G401.6 (cell line): Measurements from ENCODE around the gene NUBPL.

Source experiments
- FAIRE-seq: peaks from 2 replicates; lab custom pipeline; 2012; peaks lifted over from hg19 to GRCh38; lab: Jason Lieb, UNC

The NUBPL gene, protein sequence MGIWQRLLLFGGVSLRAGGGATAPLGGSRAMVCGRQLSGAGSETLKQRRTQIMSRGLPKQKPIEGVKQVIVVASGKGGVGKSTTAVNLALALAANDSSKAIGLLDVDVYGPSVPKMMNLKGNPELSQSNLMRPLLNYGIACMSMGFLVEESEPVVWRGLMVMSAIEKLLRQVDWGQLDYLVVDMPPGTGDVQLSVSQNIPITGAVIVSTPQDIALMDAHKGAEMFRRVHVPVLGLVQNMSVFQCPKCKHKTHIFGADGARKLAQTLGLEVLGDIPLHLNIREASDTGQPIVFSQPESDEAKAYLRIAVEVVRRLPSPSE

DNA sequence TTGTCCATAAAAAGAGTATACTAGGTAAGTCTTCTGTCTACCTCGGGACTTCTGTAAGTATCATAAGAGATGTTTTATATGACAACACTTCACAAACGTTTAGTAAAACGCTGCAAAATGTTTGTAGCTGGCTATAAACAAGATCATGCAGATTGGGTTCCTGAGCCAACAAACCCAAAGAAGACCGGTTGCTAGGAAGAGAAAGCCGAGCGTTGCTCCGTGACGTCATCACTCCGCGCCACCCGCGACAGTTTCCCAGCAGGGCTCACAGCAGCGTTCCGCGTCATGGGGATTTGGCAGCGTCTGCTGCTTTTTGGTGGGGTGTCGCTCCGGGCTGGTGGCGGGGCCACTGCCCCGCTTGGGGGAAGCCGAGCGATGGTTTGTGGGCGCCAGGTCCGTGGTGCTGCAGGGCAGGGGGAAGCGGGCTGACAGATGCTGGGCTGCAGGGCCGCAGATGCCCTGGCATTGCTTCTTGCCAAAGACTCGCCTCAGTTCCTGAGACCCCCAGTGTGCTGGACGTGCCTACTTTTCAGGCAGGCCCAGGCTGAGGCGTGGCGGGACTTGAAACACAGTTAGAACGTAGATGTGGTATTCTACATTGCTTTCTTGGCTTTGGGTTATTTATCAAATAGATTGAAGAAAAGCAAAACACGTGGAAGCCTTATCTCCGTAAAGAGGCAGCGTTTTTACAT lies at the start of gene NUBPL:
Gene NUBPL, plus strand, starts transcription at position 250 of the 692 bp plus-strand sequence. Its CDS starts 36 bp downstream, at position 286.
- peak; percentile 90 for FAIRE-seq

DNA sequence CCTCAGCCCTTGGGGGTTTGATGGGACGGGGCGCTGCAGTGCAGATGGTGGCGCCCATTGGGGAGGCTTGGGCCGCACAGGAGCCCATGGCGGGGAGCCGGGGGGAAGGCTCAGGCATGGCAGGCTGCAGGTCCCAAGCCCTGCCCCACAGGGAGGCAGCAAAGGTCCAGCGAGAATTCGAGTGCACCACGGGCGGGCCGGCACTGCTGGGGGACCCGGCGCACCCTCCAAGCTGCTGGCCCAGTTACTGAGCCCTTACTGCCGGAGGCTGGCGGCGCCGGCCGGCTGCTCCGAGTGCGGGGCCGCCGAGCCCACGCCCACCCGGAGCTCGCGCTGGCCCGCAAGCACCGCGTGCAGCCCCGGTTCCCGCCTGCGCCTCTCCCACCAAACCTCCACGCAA lies 34.1 kb upstream of the NUBPL start:
- no peak for FAIRE-seq

DNA sequence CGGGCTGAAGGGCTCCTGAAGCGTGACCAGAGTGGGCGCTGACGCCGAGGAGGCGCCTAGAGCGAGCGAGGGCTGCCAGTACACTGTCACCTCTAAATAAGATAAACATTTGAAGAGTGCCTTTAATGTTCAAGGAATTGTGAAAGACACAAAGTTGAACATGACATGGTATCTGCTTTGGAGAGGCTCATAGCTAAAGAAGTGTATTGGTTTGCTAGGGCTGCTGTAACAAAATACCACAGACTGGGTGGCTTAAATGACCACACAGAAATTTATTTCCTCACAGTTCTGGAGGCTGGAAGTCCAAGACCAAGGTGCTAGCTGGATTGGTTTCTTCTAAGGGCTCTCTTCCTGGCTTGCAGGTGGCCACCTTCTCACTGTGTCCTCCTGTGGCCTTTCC lies 33.7 kb upstream of the NUBPL start:
- no peak for FAIRE-seq

DNA sequence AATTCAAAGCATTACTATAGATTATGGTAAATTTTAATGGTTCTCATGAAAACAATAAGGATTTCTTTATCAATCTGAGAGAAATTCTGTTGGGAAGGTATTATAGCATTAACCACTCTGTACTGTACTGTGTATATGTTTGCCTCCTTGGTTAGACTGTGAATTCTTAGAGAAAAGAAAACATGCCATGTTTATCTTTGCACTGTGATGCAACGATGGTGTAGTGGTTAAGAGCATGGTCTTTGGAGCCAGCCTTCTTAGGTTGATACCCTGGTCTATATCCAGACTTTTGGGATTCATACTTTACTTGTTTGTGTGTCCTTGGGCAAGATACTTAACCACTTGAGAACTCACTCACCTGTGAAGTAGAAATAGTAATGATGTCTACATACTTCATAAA lies 32.2 kb upstream of the NUBPL start:
- no peak for FAIRE-seq

DNA sequence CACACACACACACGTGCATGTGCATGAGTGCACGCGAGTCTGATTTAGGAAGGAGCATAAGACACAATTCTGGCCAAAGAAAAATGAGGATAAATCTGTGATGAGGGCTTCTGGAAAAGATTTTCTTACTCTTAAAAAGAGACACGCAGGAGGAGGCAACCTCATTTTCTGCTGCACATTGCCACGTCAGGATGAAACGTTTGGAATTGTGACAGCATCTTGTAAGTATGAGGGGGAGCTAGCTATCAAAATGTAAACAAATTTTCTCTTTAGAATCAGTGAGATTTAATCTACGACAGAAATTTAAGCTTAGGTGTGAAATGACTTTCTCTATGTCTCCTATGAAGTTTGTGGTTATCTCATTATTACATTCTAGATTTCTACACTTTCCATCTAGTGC lies 31.1 kb upstream of the NUBPL start:
- no peak for FAIRE-seq

DNA sequence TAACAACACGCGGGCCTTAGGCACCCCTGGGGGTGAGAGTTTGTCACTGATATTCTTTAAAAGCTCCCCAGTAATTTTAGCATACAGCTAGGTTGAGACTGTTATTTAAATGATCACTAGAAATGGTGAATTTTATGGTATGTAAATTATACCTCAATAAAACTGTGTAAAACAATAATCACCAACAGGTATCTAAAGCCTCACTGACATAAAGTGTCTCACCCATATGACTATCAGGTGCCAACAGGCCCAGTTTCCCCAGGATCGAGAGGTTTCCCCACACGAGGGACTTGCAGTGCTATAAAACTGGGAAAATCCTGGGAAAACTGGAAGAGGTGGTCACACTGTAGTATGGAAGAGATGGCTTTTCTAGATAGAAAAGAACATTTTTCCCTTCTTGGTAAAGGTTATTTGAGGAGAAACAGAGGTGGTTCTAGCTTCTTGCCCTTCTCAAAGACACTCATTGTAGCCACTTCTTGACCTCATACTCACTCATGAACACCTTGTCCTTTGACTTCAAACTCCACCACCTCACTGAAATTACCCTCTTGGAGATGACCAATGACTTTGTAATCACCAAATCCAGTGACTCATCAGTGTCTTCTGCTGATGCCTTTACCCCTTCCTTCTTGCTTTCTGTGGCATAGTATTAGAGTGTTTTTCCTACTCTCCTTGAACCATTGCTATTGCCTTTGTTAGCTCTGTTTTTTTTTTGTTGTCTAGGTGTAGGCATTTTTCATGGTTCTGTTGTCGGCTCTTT lies 24.8 kb upstream of the NUBPL start:
- FAIRE-seq: no peak

DNA sequence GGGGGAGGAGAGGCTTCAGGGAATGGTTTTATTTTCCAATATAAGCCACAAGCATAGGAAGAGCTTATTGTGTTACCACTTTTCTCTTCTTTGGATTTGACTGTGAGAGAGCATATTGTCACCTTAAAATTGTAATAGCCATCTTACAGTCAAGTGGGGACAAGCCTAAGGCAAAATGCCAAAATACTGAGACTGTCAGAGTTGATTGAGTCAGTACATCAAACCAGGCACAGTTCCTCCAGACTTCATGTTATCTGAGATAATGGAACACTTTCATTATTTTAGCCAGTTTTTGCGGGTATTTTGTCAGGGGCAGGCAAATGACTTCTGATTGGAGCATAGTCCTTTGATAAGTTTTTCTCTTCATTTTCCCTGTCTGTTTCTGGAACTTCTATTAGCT lies 19.5 kb upstream of the NUBPL start:
- no peak for FAIRE-seq

DNA sequence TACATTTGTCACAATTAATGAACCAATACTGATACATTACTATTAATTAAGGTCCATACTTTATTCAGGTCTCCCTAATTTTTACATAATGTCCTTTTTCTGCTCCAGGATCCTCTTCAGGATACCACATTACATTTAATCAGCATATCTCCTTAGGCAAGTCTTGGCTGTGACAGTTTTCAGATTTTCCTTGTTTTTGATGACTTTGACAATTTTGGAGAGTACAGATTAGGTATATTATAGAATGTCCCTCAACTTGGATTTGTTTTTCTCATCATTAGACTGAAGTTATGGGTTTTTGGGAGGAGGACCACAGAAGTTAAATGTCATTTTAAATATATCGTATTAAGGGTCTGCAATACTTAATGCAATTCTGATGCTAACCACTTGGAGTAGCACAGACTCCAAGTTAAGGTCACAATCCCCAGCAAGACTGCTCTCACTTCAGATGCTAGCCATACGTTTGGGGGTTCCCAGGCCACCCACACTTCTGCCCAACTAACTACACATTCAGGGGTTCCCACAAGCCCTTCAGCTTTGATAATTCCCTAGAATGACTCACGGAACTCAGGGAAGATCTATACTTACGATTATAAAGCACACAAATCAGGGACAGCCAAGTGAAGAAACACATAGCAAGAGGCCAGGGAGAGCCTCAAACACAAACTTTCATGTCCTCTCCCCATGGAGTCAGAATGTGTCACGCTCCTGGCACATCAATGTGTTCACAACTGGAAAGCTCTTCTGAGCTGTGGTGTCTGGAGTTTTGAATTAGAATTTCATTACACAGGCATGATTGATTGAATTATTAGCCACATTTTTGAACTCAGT lies 17.0 kb upstream of the NUBPL start:
- no peak for FAIRE-seq

DNA sequence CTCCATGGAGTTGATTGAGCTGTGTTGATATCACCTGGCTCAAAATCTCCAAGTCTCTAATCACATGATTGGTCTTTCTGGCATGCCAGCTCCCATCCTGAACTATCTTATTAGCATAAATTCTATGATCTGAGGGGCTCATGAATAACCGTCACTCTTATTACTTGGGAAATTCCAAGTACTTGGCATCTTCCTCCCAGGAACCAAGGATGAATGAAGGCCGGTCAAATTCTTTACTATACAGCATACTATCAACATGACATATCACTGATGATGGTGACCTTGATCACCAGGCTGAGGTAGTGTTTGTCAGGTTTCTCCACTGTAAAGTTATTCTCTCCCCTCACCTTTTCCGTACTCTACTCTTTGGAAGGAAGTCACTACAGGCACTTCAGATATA lies 16.4 kb upstream of the NUBPL start:
- no peak for FAIRE-seq

DNA sequence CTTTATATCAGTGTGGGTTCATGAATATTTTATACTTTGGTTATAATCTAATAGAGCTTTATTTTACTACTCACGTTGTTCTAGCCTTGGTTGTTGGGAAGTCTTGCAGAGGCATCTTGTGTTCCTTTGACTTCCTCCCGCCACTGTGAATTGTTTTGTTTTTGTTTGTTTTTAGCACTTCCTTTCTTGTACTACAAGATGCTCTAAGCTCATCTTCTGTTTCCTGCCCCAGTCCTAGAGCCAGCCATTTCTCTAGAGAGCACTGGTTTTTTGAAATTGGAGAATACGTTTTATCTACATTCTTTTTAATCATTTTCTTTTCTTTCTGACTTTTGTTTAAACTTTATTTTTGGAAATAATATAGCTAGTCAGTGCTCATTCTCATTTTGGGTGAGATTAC lies 15.9 kb upstream of the NUBPL start:
- no peak for FAIRE-seq

DNA sequence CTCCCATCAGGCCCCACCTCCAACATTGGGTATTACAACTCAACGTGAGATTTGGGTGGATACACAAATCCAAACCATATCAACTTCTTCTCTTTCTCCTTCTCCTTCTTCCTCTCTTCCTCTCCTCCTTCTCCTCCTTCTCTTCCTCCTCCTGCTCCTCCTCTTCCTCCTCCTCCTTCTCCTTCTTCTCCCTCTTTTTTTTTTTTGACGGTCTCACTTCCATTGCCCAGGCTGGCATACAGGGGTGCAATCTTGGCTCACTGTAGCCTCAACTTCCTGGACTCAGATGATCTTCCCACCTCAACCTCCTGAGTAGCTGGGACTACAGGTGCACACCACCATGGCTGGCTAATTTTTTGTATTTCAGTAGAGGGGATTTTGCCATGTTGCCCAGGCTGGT lies 11.4 kb upstream of the NUBPL start:
- no peak for FAIRE-seq

DNA sequence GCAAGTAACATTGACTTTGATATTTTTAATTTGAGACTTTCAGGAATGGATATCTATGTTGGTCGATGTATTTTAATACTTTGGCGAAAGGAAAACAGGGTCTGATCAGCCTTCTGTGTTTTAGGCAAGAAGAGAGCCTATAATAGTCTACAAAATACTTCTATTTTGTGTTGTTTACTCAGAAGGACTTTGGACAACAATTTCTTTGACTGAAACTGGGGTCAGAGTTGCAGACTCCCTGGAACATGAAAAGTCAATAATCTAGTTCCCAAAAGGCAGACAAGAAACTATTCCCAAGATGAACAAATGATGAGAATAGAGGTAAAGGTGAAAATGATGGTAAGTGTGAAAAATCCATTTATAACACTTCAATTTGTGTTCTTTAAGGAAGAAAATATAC lies 10.6 kb upstream of the NUBPL start:
- FAIRE-seq: no peak

DNA sequence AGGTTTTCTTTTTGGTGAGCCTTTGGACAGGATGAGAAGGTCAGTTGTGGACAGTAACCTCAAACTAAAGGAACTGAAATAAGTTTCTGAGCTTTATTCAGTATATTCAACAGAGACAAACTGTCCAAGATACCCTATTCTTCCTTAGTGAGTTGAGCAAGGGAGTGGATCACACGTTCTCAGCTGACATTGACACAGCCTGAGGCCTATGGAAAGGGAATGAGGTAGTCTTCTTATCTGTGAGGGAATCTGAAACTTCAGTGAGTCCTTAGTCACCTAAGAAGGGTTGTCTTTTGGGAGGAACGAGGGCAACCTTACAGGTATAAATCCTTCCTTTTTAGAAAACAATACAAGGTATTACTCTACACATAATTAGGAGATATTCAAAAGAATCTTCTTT lies 5.0 kb upstream of the NUBPL start:
- FAIRE-seq: no peak

DNA sequence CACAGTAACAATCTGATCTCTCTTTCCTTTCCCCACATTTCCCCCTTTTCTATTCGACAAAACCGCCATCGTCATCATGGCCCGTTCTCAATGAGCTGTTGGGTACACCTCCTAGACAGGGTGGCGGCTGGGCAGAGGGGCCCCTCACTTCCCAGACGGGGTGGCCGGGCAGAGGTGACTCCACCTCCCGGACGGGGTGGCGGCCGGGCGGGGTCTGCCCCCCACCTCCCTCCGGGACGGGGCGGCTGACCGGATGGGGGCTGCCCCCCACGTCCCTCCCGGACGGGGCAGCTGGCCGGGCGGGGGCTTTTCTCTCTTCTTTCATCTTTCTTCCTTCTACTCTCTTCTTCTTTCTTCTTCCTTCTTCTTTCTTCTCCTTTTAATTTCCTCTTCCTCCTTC lies 1.3 kb upstream of the NUBPL start:
- FAIRE-seq: no peak

DNA sequence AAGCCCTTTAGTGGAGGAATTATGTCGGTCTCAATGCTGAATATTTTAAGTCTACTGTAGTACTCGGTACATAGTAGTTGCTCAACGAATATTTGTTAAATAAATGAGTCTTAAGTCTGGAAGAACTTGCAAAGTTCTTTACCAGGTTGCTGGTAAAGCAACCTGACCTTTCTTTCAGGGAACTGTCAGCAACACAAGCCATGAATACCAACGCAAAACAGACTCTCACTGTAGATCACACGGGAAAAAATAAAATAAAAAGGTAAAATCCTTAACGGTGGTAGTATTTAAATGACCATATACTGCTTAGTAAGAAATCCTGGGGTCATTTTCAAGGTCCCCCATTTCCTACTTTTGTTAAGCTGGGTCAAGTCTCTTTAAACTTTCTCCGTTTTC lies 447 bp upstream of the NUBPL start:
- no peak for FAIRE-seq

DNA sequence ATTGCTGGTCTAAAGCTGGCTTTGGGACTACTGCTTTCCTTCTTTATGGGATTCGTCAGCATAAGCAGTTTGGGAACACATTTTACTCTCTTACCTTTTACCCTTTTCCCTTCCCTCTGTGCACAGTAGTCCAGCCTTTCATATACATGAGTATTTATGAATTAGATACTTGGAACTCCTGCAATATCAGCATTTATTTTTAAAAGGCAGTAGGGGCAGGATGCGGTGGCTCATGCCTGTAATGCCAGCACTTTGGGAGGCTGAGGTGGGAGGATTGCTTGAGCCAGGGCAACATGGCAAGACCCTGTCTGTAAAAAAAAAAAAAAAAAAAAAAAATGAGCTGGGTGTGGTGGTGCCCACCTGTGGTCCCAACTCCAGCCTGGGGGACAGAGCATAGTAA lies 3.0 kb downstream of the NUBPL start:
- no peak for FAIRE-seq

DNA sequence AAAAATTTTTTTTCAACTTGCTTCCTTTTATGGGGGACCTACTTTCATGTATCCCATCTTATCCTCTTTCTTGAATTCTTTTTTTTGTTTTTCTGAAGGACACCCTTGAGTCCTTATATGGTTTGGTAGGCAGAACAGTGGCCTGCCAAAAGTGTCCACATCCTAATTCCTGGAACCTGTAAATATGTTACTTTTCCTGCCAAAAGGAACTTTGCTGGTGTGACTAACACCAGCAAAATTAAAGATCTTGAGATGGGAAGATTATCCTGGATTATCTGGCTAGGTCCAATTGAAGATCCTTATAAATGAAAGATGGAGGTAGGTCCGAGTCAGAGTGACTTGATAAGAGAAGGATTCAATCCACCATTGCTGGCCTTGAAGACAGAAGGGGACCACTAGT lies 5.3 kb downstream of the NUBPL start:
- no peak for FAIRE-seq

DNA sequence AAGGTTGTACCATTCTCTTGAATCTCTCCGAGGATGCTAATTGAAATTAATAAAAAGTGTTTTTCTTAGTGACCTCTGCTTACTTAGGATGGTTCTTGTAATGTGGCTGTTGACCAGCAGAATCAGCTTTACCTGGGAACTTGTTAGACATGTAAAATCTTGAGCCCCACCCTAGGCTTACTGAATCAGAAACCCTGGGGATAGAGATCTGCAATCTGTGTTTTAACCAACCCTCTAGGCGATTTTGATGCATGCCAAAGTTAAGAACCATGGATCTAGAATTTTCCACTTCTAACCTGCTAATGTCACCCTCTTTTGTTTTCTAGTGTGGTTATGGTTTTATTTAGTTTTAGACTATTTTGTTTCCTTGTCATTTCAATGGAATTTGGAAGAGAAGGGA lies 6.5 kb downstream of the NUBPL start:
- no peak for FAIRE-seq

DNA sequence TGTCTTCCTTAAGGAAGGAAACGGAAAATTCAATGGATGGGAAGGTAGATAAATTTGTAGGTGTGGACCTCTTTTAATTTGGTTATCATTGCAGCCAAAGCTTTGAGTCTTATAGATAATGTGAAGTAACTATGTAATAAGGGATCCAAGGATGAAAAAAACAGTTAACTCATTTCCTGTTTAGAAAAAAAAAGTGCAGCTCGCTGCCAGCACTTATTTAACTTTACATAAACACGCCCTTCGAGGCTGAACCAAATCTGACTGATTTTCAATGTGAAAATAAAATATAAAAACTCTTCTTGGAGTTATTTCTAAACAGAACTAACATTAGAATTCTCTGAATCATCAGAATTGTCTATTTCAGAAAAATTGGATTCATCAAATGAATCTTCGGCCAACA lies 7.0 kb downstream of the NUBPL start:
- FAIRE-seq: no peak

DNA sequence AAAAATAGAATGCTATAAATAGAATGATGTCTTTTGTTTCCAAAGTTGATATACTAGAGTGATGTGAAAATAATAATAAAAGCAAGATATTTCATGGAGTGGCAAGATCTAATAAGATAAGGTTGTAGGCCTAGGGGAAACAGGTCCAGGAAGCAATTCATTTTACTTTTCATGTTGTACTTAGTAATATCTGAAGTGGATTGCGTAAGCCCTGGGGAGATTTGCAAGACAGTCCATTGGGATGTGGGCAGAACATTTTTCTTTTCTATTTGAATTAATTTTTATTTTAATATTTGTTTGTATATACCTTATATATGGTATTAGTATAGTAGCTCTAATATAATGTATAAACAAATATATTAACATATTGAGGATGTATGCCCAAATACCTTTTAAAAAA lies 7.5 kb downstream of the NUBPL start:
- no peak for FAIRE-seq

DNA sequence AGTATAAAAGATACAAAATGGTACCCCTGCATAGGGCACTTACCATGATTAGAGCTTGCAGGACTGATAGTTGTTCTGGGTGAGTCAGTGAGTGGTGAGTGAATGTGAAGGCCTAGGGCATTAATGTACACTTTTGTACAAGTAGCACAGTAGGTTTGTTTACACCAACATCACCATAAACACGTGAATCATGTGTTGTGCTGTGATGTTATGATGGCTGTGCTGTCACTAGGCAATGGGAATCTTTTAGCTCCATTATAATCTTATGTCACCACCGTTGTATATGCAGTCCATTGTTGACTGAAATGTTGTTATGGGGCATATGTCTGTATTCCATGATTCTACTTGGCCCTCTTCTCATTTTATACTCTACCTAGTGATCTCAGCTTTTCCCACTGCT lies 11.8 kb downstream of the NUBPL start:
- FAIRE-seq: no peak

DNA sequence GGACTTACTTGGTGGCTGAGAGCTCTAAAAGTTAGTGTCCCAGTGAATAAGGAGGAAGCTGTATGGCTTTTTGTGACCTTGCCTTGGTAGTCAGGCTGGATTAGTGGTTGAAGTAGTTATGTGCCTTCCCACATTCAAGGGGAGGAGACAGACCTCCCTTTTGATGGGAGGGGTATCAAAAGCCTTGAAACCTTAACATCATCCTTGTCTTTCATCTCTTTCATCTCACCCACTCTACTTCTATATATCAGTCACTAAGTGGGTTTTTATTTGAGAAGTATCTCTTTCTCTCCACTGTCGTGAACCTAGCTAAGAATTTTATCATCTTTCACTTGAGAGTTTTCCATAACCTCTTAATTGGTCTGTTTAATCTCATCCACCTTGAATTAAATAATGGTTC lies 15.7 kb downstream of the NUBPL start:
- no peak for FAIRE-seq

DNA sequence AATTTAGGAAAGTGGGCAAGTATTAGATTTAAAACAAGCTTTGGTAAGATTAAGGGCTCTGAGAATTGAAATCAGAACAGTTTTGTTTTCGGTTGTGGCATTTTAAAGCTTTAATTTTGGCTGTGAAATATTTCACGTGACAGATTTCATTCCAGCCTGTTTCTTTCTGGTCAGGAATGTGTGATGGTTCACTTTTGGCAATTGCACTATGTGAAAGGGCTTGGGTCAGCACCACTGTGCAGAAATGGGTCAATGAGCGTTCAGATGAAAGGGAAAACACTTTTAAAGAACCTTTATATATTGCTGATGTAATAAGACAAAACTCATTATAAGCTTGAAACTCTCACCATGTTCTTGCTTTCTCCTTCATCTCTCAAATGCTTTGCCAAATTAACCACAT lies 17.1 kb downstream of the NUBPL start:
- FAIRE-seq: no peak
